ENCODE measurements around the gene PGAP3. TPM values are rescaled to one million over a fixed set of nuclear protein-coding genes. Genes with fewer than 3 reads are reported as not detected.

PGAP3 gene
- total RNA-seq, 1 donor = 10.9 TPM

GRCh38 chr17:39666601-39667261 is 21.1 kb downstream of the PGAP3 start:
- Histone ChIP-seq H2AFZ (ENCODE audit: low read length) (no peak overlapping the region), H3K27me3 (ENCODE audit: insufficient read depth, low read length) (peaks cover 67% of the 10 kb centered on the region), H3K4me2 (ENCODE audit: insufficient read depth, low read length) (no peak overlapping the region), H4K20me1 (ENCODE audit: insufficient read depth, low read length) (peaks cover 6% of the 10 kb centered on the region), H3K27ac (ENCODE audit: low read depth, low read length) (no peak overlapping the region), H3K79me2 (ENCODE audit: insufficient read depth, low read length) (no peaks in the 10 kb centered on the region), H3K36me3 (ENCODE audit: insufficient read depth, low read length) (peaks cover 4% of the 10 kb centered on the region), H3K9me3 (ENCODE audit: low read depth, low read length) (no peaks in the 10 kb centered on the region), H3K4me3 (ENCODE audit: insufficient read depth, low read length) (no peak overlapping the region), H3K4me1 (ENCODE audit: insufficient read depth, low read length) (no peaks in the 10 kb centered on the region)
- DNase-seq (ENCODE audit: insufficient read length, low spot score, missing footprints) = peak; percentile 84
- TF ChIP-seq, protein P1, sequence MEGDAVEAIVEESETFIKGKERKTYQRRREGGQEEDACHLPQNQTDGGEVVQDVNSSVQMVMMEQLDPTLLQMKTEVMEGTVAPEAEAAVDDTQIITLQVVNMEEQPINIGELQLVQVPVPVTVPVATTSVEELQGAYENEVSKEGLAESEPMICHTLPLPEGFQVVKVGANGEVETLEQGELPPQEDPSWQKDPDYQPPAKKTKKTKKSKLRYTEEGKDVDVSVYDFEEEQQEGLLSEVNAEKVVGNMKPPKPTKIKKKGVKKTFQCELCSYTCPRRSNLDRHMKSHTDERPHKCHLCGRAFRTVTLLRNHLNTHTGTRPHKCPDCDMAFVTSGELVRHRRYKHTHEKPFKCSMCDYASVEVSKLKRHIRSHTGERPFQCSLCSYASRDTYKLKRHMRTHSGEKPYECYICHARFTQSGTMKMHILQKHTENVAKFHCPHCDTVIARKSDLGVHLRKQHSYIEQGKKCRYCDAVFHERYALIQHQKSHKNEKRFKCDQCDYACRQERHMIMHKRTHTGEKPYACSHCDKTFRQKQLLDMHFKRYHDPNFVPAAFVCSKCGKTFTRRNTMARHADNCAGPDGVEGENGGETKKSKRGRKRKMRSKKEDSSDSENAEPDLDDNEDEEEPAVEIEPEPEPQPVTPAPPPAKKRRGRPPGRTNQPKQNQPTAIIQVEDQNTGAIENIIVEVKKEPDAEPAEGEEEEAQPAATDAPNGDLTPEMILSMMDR (IDR thresholded peaks at IDR 0.05; ENCODE audit: extremely low read depth, low read depth, low read length) = no peak

DNA sequence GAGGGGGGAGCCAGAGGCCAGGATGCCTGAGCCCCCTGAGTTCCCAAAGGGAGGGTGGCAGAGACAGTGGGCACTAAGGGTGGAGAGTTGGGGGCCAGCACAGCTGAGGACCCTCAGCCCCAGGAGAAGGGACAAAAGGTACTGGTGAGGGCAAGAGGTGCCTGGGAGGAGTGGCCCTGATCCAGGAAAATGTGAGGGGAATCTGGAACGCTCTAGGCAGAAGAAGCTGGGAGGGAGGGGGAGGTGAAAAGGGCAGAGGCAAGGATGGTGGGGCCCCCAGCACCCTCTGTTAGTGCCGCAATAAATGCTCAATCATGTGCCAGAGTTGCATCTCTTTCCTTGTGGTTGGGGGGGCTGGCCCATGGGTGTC is 21.6 kb downstream of the PGAP3 start:
- H4K20me1 ChIP-seq (ENCODE audit: insufficient read depth, low read length) = peaks cover 6% of the 10 kb centered on the region
- H3K9me3 ChIP-seq (ENCODE audit: low read depth, low read length) = no peaks in the 10 kb centered on the region
- H3K27ac ChIP-seq (ENCODE audit: low read depth, low read length) = no peak overlapping the region
- H3K4me1 ChIP-seq (ENCODE audit: insufficient read depth, low read length) = no peaks in the 10 kb centered on the region
- no peak overlapping the region for H2AFZ ChIP-seq (ENCODE audit: low read length)
- peaks cover 62% of the 10 kb centered on the region for H3K27me3 ChIP-seq (ENCODE audit: insufficient read depth, low read length)
- no peak overlapping the region for H3K4me3 ChIP-seq (ENCODE audit: insufficient read depth, low read length)
- H3K36me3 ChIP-seq (ENCODE audit: insufficient read depth, low read length) = peaks cover 4% of the 10 kb centered on the region
- peak; percentile 82 for DNase-seq (ENCODE audit: insufficient read length, low spot score, missing footprints)
- H3K79me2 ChIP-seq (ENCODE audit: insufficient read depth, low read length) = no peaks in the 10 kb centered on the region
- TF ChIP-seq, protein P1 (IDR thresholded peaks at IDR 0.05; ENCODE audit: extremely low read depth, low read depth, low read length) = no peak
- H3K4me2 ChIP-seq (ENCODE audit: insufficient read depth, low read length) = no peak overlapping the region

- Histone ChIP-seq H3K27me3 (ENCODE audit: insufficient read depth, low read length) (peaks cover 57% of the 10 kb centered on the region), H3K27ac (ENCODE audit: low read depth, low read length) (no peak overlapping the region), H3K4me1 (ENCODE audit: insufficient read depth, low read length) (no peaks in the 10 kb centered on the region), H3K79me2 (ENCODE audit: insufficient read depth, low read length) (no peaks in the 10 kb centered on the region), H3K4me3 (ENCODE audit: insufficient read depth, low read length) (no peak overlapping the region), H4K20me1 (ENCODE audit: insufficient read depth, low read length) (peaks cover 6% of the 10 kb centered on the region), H3K36me3 (ENCODE audit: insufficient read depth, low read length) (peaks cover 4% of the 10 kb centered on the region), H3K9me3 (ENCODE audit: low read depth, low read length) (no peaks in the 10 kb centered on the region), H3K4me2 (ENCODE audit: insufficient read depth, low read length) (no peak overlapping the region), H2AFZ (ENCODE audit: low read length) (no peak overlapping the region)
- TF ChIP-seq, protein P1 (IDR thresholded peaks at IDR 0.05; ENCODE audit: extremely low read depth, low read depth, low read length) = no peak
- peak; percentile 94 for DNase-seq (ENCODE audit: insufficient read length, low spot score, missing footprints)
These were observed 22.1 kb downstream of the PGAP3 start for GRCh38 chr17:39665642-39666224.

Data from osteoblast (primary cell).